ENCODE data around the gene LHPP.

DNA sequence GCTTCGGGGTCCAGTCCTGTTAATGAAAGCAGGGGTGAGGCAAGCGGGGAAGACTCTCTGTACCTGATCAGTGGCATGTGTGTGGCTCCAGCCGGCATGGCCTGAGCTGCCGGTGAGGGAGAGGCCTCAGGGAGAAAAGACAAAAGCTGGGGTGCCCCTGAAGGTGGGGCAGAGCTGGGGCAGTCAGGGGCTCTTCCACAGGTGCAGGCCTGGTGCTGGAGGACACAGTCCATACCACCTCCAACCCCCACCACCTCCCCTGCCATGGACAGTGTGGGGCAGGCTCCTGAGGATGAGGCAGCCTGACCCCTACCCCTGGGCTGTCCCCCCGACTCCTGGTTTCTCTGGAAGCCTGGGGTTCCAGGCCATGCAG lies 129.5 kb downstream of the LHPP start:
- TF ChIP-seq CTCF (IDR thresholded peaks at IDR 0.05; ENCODE audit: low read depth, low read length) (no peak), MYC (IDR thresholded peaks at IDR 0.05; ENCODE audit: low read depth, low read length) (no peak), POLR2A (IDR thresholded peaks at IDR 0.05; ENCODE audit: extremely low read depth, insufficient read length) (no peak)
- TF ChIP-seq, protein P1, sequence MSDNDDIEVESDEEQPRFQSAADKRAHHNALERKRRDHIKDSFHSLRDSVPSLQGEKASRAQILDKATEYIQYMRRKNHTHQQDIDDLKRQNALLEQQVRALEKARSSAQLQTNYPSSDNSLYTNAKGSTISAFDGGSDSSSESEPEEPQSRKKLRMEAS (IDR thresholded peaks at IDR 0.05; ENCODE audit: low read depth, low read length): no peak

Data from NB4 (cell line).